Astrocyte of the hippocampus (primary cell): Measurements from ENCODE around the gene MBOAT7.
A peak's percentile ranks its signal among the peaks of the same experiment; 100 is the strongest.
"Not testable (repeated sequence)": the region's sequence is repeated elsewhere in the genome, so short reads cannot be mapped to it uniquely, and the experiment has no call there.

ENCODE experiments used
- DNase-seq: peaks from one replicate; pipeline ENCODE4 v3.0.0; 2011; ENCODE audit warnings: low read depth, low spot score

Gene MBOAT7

GRCh38 chr19:54209058-54209810 lies 19.9 kb upstream of the MBOAT7 start:
- peak; percentile 8 for DNase-seq

DNA sequence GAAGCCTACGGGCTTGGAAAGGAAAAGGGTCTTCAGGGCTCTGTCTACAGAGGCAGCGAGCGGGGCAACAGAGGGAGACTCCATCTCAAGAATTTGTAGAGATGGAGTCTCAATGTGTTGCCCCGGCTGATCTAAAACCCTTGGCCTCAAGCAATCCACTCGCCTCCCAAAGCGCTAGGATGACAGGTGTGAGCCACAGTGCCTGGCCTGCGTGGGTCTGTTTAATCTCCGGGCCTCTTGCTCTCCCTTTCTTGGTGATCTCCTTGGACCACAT lies 19.3 kb upstream of the MBOAT7 start:
- peak; percentile 10 for DNase-seq

DNA sequence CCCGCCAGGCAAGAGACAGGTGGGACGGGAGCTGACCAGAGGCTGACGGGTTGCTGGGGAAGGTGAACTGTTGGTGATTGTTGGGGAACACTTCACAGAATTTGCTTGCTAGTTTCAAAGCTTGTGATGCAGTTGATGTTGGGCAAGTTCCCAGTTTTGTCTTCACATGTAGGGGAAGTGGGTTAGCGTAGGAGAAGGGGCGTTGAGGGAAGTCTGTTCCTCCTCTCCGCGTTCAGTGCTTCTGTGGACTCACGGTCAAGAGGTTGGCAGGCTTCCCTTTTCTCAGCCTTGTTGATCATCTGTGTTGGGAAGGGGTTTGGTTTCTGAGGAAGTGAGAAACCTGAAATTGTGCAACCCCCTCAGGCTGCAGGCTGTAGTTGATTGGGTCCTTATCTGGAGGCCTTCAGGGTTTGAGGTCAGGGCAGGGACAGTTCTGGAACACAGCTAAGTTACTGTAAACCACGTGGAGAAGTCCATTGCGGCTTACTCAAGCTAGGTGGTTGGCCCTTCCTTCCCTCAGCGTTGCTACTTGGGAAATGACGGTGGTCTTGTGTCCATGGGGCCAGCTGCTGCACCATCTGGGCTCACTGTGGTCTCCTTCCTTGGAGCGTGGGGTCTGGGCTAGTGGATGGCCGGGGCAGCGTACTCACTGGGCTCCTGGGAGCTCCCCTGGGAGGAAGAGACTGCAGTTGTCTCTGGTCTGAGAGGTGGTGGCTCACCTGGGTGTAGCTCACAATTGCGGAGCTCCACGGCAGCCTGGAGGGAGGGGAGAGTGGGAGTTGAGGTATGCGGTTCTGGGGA lies 18.8 kb upstream of the MBOAT7 start:
- DNase-seq, result peak; percentile 69

- DNase-seq, result no peak
These were observed 18.2 kb upstream of the MBOAT7 start for GRCh38 chr19:54207676-54207982.

- not testable (repeated sequence) for DNase-seq
These were observed 17.8 kb upstream of the MBOAT7 start for GRCh38 chr19:54207193-54207592.

DNA sequence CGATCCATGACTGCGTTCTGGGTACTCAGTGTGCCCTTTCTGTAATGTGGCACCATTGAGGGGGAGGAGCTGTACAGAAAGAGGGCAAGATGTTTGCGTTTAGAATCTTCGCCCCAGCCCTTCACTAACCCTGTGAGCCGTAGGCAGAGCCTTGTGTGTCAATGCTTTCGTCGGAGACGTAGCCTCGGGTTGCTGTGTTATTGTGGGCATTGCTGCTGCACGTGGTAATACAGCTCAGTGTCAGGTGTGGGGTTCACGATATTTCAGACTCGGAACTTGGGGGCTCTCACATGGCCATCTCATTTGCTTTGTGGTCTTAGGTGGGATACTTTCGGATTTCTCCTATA lies 17.4 kb upstream of the MBOAT7 start:
- DNase-seq, result no peak

GRCh38 chr19:54206030-54206830 lies 16.9 kb upstream of the MBOAT7 start:
- DNase-seq, result no peak

DNA sequence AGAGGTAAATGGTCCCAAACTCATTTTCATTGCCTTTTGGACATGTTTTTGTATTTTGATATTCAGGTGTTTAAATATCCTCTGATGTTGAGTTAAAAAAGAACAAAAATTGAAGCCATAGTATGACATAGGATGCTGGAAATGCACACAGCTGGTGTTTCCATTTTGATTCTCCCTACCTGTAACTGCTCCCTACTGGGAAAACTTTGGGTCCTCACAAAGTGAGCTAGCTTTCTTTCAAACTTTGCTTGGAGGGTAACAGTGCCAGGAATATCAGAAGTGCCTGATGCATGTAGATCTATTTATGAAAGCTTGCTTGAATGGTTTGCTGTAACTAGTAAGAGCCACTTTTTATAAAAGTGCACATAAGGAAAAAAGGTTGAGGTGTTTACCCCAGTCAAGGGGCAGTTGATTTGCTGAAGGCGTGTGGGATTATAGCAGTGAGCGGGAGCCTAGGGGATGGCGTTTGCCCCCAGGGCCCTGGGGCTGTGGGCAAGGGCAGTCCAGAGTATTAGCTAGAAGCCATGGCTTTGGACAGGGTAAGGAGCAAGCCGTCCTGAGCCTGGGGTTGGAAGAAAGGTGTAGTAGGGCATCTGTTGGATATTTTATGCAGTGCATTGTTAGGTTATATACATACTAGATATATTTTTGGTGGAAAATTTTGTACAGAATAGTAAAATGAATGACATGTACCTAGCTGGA lies 15.5 kb upstream of the MBOAT7 start:
- DNase-seq, result no peak

- no peak for DNase-seq
These were observed 13.8 kb upstream of the MBOAT7 start for GRCh38 chr19:54203151-54203611.

DNA sequence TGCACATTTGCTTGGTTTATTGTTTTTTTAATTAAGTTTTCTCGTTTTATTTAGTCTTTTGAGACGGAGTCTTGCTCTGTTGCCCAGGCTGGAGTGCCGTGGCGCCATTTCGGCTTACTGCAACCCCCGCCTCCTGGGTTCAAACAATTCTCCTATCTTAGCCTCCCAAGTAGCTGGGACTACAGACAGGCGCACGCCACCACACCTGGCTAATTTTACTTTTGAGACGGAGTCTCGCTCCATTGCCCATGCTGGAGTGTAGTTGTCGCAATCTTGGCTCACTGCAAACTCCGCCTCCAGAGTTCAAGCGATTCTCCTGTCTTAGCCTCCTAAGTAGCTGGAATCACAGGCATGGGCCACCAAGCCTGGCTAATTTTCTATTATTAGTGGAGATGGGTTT lies 12.6 kb upstream of the MBOAT7 start:
- no peak for DNase-seq

DNA sequence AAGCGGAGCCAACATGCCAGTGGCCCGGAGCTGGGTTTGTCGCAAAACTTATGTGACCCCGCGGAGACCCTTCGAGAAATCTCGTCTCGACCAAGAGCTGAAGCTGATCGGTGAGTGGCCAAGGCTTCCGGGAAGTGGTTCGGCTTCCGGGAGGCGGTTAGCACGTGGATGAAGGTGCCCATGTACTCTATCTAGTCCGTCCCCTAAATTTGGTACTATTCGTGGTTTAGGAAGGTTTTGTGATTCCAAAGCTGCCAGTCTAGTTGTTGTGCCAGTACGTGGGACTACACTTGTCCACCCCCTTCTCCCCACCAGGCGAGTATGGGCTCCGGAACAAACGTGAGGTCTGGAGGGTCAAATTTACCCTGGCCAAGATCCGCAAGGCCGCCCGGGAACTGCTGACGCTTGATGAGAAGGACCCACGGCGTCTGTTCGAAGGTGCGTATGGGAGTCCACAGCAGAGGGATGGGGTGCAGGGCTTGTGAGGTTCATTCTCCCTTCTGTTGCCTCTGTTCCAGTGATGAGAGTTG lies 11.9 kb upstream of the MBOAT7 start:
- DNase-seq, result no peak

- DNase-seq, result no peak
These were observed 10.0 kb upstream of the MBOAT7 start for GRCh38 chr19:54199401-54199800.

DNA sequence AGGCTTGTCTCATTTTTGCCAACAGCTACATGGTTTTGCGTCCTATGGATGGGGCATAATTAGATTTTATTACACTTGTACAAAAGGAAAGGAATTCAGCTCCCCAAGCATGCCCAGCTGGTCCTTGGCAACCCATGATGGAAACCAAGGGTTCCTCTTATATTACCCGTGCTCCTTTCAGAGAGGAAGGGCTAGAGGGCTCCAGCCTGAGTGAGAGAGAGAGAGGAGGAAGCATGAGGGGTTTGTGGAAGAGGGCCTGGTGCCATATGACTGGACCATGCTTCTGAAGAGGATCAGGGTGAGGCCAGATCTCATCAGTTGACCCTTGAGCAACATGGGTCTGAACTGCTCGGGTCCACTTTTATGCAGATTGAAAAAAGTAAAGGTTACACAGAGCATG lies 7.7 kb upstream of the MBOAT7 start:
- DNase-seq, result no peak

GRCh38 chr19:54196536-54196935 lies 7.2 kb upstream of the MBOAT7 start:
- DNase-seq, result no peak

GRCh38 chr19:54194463-54194862 lies 5.1 kb upstream of the MBOAT7 start:
- not testable (repeated sequence) for DNase-seq

DNA sequence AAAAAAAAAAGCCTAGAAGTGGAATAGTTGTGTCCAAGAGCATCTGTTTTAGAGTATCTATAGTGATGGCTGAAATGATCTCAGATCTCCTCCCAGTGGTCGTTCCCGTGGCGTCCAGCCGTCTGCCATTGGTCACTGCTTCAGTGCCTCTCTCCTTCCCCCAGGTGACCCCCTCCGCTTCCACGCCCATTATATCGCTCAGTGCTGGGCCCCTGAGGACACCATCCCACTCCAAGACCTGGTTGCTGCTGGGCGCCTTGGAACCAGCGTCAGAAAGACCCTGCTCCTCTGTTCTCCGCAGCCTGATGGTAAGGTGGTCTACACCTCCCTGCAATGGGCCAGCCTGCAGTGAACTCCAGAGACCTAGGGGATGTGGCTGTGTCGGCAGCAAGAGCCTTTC lies 3.6 kb upstream of the MBOAT7 start:
- DNase-seq, result no peak

DNA sequence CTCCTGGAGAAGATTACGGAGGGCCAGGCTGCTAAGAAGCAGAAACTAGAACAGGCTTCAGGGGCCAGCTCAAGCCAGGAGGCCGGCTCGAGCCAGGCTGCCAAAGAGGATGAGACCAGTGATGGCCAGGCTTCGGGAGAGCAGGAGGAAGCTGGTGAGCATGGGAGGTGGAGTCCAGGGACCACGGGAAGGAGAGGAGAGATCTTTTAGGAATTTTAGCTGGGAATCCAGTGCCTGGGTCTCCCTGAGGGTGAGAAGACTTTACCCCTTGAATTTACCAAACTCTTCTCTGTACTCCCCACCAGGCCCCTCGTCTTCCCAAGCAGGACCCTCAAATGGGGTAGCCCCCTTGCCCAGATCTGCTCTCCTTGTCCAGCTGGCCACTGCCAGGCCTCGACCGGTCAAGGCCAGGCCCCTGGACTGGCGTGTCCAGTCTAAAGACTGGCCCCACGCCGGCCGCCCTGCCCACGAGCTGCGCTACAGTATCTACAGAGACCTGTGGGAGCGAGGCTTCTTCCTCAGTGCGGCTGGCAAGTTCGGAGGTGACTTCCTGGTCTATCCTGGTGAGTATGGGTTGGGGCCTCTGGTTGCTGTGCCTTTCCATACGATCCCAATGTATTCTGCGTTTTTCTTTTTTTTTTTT lies 2.6 kb upstream of the MBOAT7 start:
- DNase-seq, result no peak

DNA sequence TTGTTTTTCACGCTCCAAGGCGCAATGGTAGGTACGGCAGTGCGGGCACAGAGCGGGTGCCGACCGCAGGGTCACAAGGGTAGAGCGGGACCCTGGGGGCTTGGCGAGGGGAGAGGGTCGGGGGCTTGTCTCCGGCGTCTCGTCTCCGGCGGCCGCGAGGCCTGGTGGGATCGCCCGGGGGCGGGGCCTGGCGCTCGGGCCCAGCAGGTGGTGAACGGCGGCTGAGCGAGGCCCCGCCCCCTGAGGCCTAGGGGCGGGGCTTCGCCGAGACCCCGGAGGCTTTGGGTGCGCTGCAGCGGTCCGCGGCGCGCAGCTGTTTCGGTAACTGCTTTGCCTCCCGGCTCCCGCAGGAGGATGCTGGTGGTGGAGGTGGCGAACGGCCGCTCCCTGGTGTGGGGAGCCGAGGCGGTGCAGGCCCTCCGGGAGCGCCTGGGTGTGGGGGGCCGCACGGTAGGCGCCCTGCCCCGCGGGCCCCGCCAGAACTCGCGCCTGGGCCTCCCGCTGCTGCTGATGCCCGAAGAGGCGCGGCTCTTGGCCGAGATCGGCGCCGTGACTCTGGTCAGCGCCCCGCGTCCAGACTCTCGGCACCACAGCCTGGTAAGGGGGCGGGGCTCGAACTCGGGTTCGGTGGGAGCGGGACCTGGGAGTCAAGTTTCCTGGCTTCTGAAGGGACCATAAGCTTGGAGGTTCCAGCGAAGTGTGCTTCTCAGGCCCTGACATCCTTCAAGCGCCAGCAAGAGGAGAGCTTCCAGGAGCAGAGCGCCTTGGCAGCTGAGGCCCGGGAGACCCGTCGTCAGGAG lies 1.8 kb upstream of the MBOAT7 start, which contains the start of gene TSEN34:
Gene TSEN34, plus strand, starts transcription at position 298 of the 800 bp plus-strand sequence. Its CDS starts 57 bp downstream, at position 355.
- peak; percentile 95 for DNase-seq

- DNase-seq, result peak; percentile 100
These were observed 1.2 kb upstream of the MBOAT7 start for GRCh38 chr19:54190503-54191010.
